A549 (cell line): ENCODE results near the gene PRPF31.

Experiments
- BHLHE40 ChIP-seq: IDR thresholded peaks from 2 replicates; pipeline ENCODE4 v1.6.1; 2012; ENCODE audit warnings: low read depth, low read length, inconsistent platforms
- HMGXB4 ChIP-seq: fragments of 250-450 bp; sonication (Bioruptor Pico); IDR thresholded peaks from 2 replicates; pipeline ENCODE4 v1.5.0; 2021; ENCODE audit warnings: mild to moderate bottlenecking, moderate library complexity, borderline replicate concordance
- HOXA7 ChIP-seq: fragments of 250-450 bp; sonication (Bioruptor Pico); IDR thresholded peaks from 2 replicates; pipeline ENCODE4 v1.5.0; 2020; ENCODE audit warnings: mild to moderate bottlenecking, moderate library complexity
- JUNB ChIP-seq: fragments of >200 bp; sonication (Bioruptor Twin); formaldehyde crosslinking; IDR thresholded peaks from 2 replicates; pipeline ENCODE4 v1.6.1; 2016
- KDM1A ChIP-seq: fragments of 200-600 bp; sonication (generic); IDR thresholded peaks from 2 replicates; pipeline ENCODE4 v1.6.1; 2016; ENCODE audit warnings: low read depth, mild to moderate bottlenecking
- POLR2A ChIP-seq: IDR thresholded peaks from 2 replicates; pipeline ENCODE4 v1.6.1; 2012; ENCODE audit warnings: mild to moderate bottlenecking, low read length
- RFX5 ChIP-seq: fragments of 450-650 bp; IDR thresholded peaks from 2 replicates; pipeline ENCODE4 v1.7.1; 2014; ENCODE audit warnings: antibody characterized with exemption, mild to moderate bottlenecking, moderate library complexity
- RNF2 ChIP-seq: fragments of 200-600 bp; sonication (generic); IDR thresholded peaks from 2 replicates; pipeline ENCODE4 v1.6.1; 2016; ENCODE audit warnings: low read depth, mild to moderate bottlenecking, antibody characterized with exemption, moderate library complexity, borderline replicate concordance
- TF ChIP-seq, protein P1 (sequence below): fragments of 150-350 bp; IDR thresholded peaks from 2 replicates; pipeline ENCODE4 v1.6.1; 2014; ENCODE audit warnings: low read depth, mild to moderate bottlenecking, low read length
- TF ChIP-seq, protein P2 (sequence below): fragments of >200 bp; sonication (Bioruptor Twin); formaldehyde crosslinking; IDR thresholded peaks from 3 replicates; pipeline ENCODE4 v1.5.1; 2016
- TF ChIP-seq, protein P3 (sequence below): fragments of 200-600 bp; sonication (generic); IDR thresholded peaks from 2 replicates; pipeline ENCODE4 v1.6.1; 2016; ENCODE audit warnings: antibody characterized with exemption, mild to moderate bottlenecking, moderate library complexity

DNA sequence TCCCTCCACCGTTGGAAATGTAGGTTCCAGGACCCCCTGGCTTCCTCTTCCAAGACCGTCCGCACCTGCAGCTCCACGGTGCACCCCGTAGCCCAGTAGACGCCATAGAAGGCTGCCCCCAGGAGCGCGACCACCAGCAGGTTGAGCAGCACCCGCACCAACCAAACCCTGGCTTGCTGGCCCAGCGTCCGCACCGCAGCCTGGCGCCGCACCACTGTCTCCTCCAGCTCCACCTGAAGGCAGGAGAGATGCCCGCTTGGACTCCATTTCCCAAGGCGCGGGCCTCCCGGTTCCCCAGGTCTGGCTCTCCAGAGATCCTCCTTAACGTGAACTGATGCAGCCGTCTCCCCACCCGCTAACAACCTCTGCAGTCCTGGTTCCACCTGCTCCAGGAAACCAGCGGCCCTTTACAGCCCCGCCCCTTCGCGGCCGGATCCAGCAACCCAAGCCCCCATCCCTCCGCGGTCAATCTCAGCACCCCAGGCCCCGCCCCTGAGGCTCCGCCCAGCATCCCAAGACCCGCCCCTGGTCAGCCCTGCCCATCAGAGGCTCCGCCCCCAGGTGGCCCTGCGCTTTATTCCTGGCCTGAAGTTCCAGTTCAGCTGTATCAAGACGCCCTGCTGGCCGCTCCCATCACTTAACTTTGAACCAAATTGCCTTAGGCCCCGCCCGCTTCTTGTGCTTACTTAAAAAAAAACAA is 49.0 kb downstream of the PRPF31 start:
- no peak for TF ChIP-seq RNF2
- TF ChIP-seq, protein P1, sequence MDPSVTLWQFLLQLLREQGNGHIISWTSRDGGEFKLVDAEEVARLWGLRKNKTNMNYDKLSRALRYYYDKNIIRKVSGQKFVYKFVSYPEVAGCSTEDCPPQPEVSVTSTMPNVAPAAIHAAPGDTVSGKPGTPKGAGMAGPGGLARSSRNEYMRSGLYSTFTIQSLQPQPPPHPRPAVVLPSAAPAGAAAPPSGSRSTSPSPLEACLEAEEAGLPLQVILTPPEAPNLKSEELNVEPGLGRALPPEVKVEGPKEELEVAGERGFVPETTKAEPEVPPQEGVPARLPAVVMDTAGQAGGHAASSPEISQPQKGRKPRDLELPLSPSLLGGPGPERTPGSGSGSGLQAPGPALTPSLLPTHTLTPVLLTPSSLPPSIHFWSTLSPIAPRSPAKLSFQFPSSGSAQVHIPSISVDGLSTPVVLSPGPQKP: no peak
- no peak for TF ChIP-seq KDM1A
- TF ChIP-seq, protein P2, sequence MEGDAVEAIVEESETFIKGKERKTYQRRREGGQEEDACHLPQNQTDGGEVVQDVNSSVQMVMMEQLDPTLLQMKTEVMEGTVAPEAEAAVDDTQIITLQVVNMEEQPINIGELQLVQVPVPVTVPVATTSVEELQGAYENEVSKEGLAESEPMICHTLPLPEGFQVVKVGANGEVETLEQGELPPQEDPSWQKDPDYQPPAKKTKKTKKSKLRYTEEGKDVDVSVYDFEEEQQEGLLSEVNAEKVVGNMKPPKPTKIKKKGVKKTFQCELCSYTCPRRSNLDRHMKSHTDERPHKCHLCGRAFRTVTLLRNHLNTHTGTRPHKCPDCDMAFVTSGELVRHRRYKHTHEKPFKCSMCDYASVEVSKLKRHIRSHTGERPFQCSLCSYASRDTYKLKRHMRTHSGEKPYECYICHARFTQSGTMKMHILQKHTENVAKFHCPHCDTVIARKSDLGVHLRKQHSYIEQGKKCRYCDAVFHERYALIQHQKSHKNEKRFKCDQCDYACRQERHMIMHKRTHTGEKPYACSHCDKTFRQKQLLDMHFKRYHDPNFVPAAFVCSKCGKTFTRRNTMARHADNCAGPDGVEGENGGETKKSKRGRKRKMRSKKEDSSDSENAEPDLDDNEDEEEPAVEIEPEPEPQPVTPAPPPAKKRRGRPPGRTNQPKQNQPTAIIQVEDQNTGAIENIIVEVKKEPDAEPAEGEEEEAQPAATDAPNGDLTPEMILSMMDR: no peak
- TF ChIP-seq HOXA7 (CRISPR knock-in tag): no peak
- TF ChIP-seq HMGXB4 (CRISPR knock-in tag): no peak
- no peak for TF ChIP-seq BHLHE40
- no peak for TF ChIP-seq JUNB
- TF ChIP-seq POLR2A: no peak
- no peak for TF ChIP-seq RFX5
- TF ChIP-seq, protein P3, sequence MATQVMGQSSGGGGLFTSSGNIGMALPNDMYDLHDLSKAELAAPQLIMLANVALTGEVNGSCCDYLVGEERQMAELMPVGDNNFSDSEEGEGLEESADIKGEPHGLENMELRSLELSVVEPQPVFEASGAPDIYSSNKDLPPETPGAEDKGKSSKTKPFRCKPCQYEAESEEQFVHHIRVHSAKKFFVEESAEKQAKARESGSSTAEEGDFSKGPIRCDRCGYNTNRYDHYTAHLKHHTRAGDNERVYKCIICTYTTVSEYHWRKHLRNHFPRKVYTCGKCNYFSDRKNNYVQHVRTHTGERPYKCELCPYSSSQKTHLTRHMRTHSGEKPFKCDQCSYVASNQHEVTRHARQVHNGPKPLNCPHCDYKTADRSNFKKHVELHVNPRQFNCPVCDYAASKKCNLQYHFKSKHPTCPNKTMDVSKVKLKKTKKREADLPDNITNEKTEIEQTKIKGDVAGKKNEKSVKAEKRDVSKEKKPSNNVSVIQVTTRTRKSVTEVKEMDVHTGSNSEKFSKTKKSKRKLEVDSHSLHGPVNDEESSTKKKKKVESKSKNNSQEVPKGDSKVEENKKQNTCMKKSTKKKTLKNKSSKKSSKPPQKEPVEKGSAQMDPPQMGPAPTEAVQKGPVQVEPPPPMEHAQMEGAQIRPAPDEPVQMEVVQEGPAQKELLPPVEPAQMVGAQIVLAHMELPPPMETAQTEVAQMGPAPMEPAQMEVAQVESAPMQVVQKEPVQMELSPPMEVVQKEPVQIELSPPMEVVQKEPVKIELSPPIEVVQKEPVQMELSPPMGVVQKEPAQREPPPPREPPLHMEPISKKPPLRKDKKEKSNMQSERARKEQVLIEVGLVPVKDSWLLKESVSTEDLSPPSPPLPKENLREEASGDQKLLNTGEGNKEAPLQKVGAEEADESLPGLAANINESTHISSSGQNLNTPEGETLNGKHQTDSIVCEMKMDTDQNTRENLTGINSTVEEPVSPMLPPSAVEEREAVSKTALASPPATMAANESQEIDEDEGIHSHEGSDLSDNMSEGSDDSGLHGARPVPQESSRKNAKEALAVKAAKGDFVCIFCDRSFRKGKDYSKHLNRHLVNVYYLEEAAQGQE: no peak
